OCI-LY1 (cell line): Measurements from ENCODE around the gene CD101.

Source experiments
- CTCF ChIP-seq: fragments of 200-600 bp; sonication (generic), shearing (Covaris generic); IDR thresholded peaks from 2 replicates; pipeline ENCODE4 v1.5.1; 2017; ENCODE audit warnings: mild to moderate bottlenecking, antibody characterized with exemption, low read length, moderate library complexity, mixed read lengths
- EZH2 ChIP-seq: fragments of 200-600 bp; sonication (generic), shearing (Covaris generic); IDR thresholded peaks from 2 replicates; pipeline ENCODE4 v1.8.0; 2017; ENCODE audit warnings: borderline replicate concordance, mixed run types, mild to moderate bottlenecking, antibody characterized with exemption, low read length, moderate library complexity, mixed read lengths

DNA sequence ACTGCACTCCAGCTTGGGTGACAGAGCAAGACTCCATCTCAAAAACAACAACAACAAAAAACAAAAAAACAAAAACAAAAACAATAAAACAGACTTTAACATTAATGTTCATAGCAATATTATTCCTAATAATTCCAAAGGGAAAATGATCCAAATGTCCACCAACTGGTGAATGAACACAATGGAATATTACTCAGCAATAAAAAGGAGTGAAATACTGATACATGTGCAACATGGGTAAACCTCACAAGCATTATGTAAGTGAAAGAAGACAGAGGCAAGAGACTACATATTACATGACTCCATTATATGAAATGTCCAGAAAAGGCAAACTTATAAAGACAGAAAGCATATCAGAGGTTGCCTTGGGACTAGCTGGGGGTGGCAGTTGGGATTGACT is 52.5 kb downstream of the CD101 start:
- TF ChIP-seq CTCF, result no peak
- no peak for TF ChIP-seq EZH2
